Hepatocyte (in vitro differentiated cells): ENCODE results near the gene C1orf116. TPM values are rescaled to one million over a fixed set of nuclear protein-coding genes. Genes with fewer than 3 reads are reported as not detected.
A peak's percentile ranks its signal among the peaks of the same experiment; 100 is the strongest.

Experiments used
- DNase-seq: peaks from one replicate; pipeline ENCODE4 v3.0.0-alpha.2; 2016; ENCODE audit warnings: low spot score
- H2AFZ ChIP-seq: fragments of 200-600 bp; sonication (generic); 2 replicates; pipeline ENCODE4 v1.6.0; 2016; ENCODE audit warnings: antibody characterized with exemption, mild to moderate bottlenecking
- H3K27ac ChIP-seq: fragments of 200-600 bp; sonication (generic); 2 replicates; pipeline ENCODE4 v1.5.1; 2016; ENCODE audit warnings: mild to moderate bottlenecking
- H3K27me3 ChIP-seq: fragments of 200-600 bp; sonication (generic); 2 replicates; pipeline ENCODE4 v1.6.1; 2016
- H3K36me3 ChIP-seq: fragments of 200-600 bp; sonication (generic); replicated peaks from 2 replicates; pipeline ENCODE4 v1.5.1; 2016; ENCODE audit warnings: low read depth; ENCODE audit not compliant: insufficient read depth
- H3K4me1 ChIP-seq: fragments of 200-600 bp; sonication (generic); 2 replicates; pipeline ENCODE4 v1.5.1; 2016; ENCODE audit warnings: mild to moderate bottlenecking, moderate library complexity; ENCODE audit not compliant: insufficient read depth
- H3K4me2 ChIP-seq: fragments of 200-600 bp; sonication (generic); 2 replicates; pipeline ENCODE4 v1.6.0; 2016
- H3K4me3 ChIP-seq: fragments of 200-600 bp; sonication (generic); 2 replicates; pipeline ENCODE4 v1.5.1; 2016; ENCODE audit warnings: mild to moderate bottlenecking
- H3K79me2 ChIP-seq: fragments of 200-600 bp; sonication (generic); 2 replicates; pipeline ENCODE4 v1.6.0; 2017; ENCODE audit warnings: mild to moderate bottlenecking
- H3K9me2 ChIP-seq: fragments of 200-600 bp; sonication (generic); replicated peaks from 2 replicates; pipeline ENCODE4 v1.6.0; 2017; ENCODE audit warnings: mild to moderate bottlenecking; ENCODE audit not compliant: insufficient read depth
- H3K9me3 ChIP-seq: fragments of 200-600 bp; sonication (generic); 2 replicates; pipeline ENCODE4 v1.5.1; 2016; ENCODE audit warnings: low read depth, mild to moderate bottlenecking
- H4K20me1 ChIP-seq: fragments of 200-600 bp; sonication (generic); 2 replicates; pipeline ENCODE4 v1.6.0; 2016; ENCODE audit warnings: mild to moderate bottlenecking; ENCODE audit not compliant: insufficient read depth, poor library complexity, severe bottlenecking
- CTCF ChIP-seq: fragments of 200-600 bp; sonication (generic); IDR thresholded peaks from 2 replicates; pipeline ENCODE4 v1.5.1; 2016; ENCODE audit warnings: antibody characterized with exemption, mild to moderate bottlenecking; ENCODE audit not compliant: poor library complexity
- EZH2 ChIP-seq: fragments of 200-600 bp; sonication (generic); IDR thresholded peaks from 2 replicates; pipeline ENCODE4 v1.6.1; 2016; ENCODE audit warnings: antibody characterized with exemption, mild to moderate bottlenecking, borderline replicate concordance
- EZH2phosphoT487 ChIP-seq: fragments of 200-600 bp; sonication (generic); IDR thresholded peaks from one replicate; pipeline ENCODE4 v1.6.1; 2018; ENCODE audit warnings: antibody characterized with exemption, mild to moderate bottlenecking, low read depth, moderate library complexity; ENCODE audit not compliant: unreplicated experiment, severe bottlenecking
- WGBS: methylation state at CpG from one replicate; pipeline ENCODE4 v1.1.6; 2016; ENCODE audit warnings: low lambda C conversion rate; ENCODE audit errors: missing lambda C conversion rate; 5-methylcytosine and 5-hydroxymethylcytosine counted together
- polyA plus RNA-seq: library from polyadenylated mRNA; unstranded; fragments of >200 nt; fragmentation: Nextera tagmentation; extraction: Ambion mirVana; gene quantifications from 2 replicates; pipeline ENCODE4 v1.2.1, GENCODE V29; 2016
- total RNA-seq: library from RNA; depleted of rRNA; stranded (reverse); fragments of >200 nt; gene quantifications from 2 replicates; pipeline ENCODE4 v1.2.3, GENCODE V29; 2014

The C1orf116 gene
- total and polyA plus RNA-seq, 2 experiments from 2014 or later: 15.7 to 18.3 TPM

- Histone ChIP-seq H3K27me3 (no peaks in the 10 kb centered on the region), H3K4me3 (no peak overlapping the region), H3K79me2 (peaks cover 3% of the 10 kb centered on the region), H4K20me1 (no peaks in the 10 kb centered on the region), H3K4me1 (no peaks in the 10 kb centered on the region), H3K4me2 (no peak overlapping the region), H3K27ac (no peak overlapping the region), H2AFZ (no peak overlapping the region), H3K9me2 (no peaks in the 10 kb centered on the region), H3K9me3 (no peaks in the 10 kb centered on the region), H3K36me3 (no peaks in the 10 kb centered on the region)
- TF ChIP-seq CTCF: no peak
- TF ChIP-seq EZH2phosphoT487: no peak
- no peak for TF ChIP-seq EZH2
- WGBS: 77% methylated on average over 6 of the region's 6 CpGs
- DNase-seq: no peak
These were observed 26.6 kb upstream of the C1orf116 start for GRCh38 chr1:207058878-207059867.

DNA sequence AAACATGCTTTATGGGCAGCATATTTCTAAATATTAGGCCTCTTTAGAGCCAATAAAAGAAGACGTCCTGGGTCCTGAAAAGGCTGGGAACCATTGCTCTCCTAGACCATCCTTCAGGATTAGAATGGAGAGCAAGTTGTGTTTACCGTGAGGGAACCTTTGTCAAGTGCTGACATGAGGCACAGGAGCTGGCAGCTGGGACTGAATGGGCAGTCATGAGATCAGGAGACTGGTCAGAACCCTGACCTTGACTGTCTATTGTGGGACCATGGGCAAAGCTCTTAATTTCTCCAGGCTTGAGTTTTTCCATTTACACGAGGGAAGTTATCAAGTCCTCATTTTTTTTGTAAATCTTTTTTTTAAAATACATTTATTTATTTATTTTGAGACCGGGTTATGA is 25.7 kb upstream of the C1orf116 start:
- Histone ChIP-seq H3K4me1 (no peaks in the 10 kb centered on the region), H4K20me1 (no peaks in the 10 kb centered on the region), H3K9me3 (no peaks in the 10 kb centered on the region), H3K4me2 (no peak overlapping the region), H3K27me3 (no peaks in the 10 kb centered on the region), H3K79me2 (peaks cover 3% of the 10 kb centered on the region), H3K4me3 (no peak overlapping the region), H3K36me3 (no peaks in the 10 kb centered on the region), H3K9me2 (no peaks in the 10 kb centered on the region), H2AFZ (no peak overlapping the region), H3K27ac (no peak overlapping the region)
- TF ChIP-seq EZH2phosphoT487 (no peak), CTCF (no peak), EZH2 (no peak)
- no peak for DNase-seq
- 94% methylated on average over 4 of the region's 4 CpGs for WGBS

GRCh38 chr1:207056673-207057072 is 24.1 kb upstream of the C1orf116 start:
- Histone ChIP-seq H3K9me3 (no peaks in the 10 kb centered on the region), H3K79me2 (peaks cover 3% of the 10 kb centered on the region), H3K4me1 (peaks cover 8% of the 10 kb centered on the region), H3K4me2 (peak overlapping the region; percentile 35), H3K27me3 (no peaks in the 10 kb centered on the region), H3K4me3 (no peak overlapping the region), H3K36me3 (no peaks in the 10 kb centered on the region), H3K9me2 (no peaks in the 10 kb centered on the region), H4K20me1 (no peaks in the 10 kb centered on the region), H3K27ac (peak overlapping the region; percentile 70), H2AFZ (no peak overlapping the region)
- 82% methylated on average over 6 of the region's 6 CpGs for WGBS
- DNase-seq: peak; percentile 45
- TF ChIP-seq EZH2phosphoT487: no peak
- no peak for TF ChIP-seq EZH2
- no peak for TF ChIP-seq CTCF
